NT2/D1 (cell line): ENCODE data around the gene ZNF202.

ENCODE experiments used
- YY1 ChIP-seq: IDR thresholded peaks from 2 replicates; pipeline ENCODE4 v1.6.1; 2011; ENCODE audit not compliant: insufficient read length, insufficient read depth
- ZNF274 ChIP-seq: IDR thresholded peaks from 2 replicates; pipeline ENCODE4 v1.6.1; 2011; ENCODE audit warnings: mild to moderate bottlenecking, low read depth, low read length

DNA sequence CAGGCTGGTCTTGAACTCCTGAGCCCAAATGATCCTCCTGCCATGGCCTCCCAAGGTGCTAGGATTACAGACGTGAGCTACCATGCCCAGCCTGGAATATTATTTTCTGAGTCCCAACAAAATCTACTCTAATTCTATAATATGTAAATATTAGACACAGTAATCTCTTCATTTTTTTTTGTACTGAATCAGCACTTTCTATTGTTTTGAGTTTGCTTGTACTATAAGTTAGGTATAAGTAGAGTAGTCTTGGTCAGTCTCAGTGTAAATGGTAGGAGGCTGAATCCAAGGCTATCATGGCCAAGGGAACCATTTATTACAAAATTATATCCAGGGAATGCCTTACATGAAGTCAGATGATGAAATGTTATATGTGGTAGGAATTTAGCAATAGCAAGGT lies 32.5 kb upstream of the ZNF202 start:
- no peak for TF ChIP-seq YY1
- no peak for TF ChIP-seq ZNF274
